OCI-LY3 (cell line): ENCODE results near the gene COL4A1.

Experiments
- H2AFZ ChIP-seq: fragments of 200-600, 300-600 bp; shearing (Covaris generic); 2 replicates; pipeline ENCODE4 v1.6.0; 2014; ENCODE audit warnings: antibody characterized with exemption, low read depth, low read length
- H3K27ac ChIP-seq: fragments of 200-600, 300-600 bp; sonication (generic); 2 replicates; pipeline ENCODE4 v1.5.1; 2014; ENCODE audit warnings: mild to moderate bottlenecking, low read length, moderate library complexity, mixed read lengths
- H3K27me3 ChIP-seq: fragments of 200-600, 300-600 bp; sonication (generic); 2 replicates; pipeline ENCODE4 v1.6.1; 2014; ENCODE audit warnings: low read depth, low read length, mixed read lengths
- H3K36me3 ChIP-seq: fragments of 200-600, 300-600 bp; sonication (generic); replicated peaks from 2 replicates; pipeline ENCODE3; 2014; ENCODE audit warnings: low read depth, low read length, mixed read lengths
- H3K4me1 ChIP-seq: fragments of 300-600, 200-600 bp; sonication (generic); 2 replicates; pipeline ENCODE4 v1.6.1; 2014; ENCODE audit warnings: low read length, mixed read lengths
- H3K4me2 ChIP-seq: fragments of 200-600, 300-600 bp; sonication (generic); 2 replicates; pipeline ENCODE4 v1.6.1; 2014; ENCODE audit warnings: low read length, mixed read lengths
- H3K4me3 ChIP-seq: fragments of 300-600, 200-600 bp; sonication (generic); 2 replicates; pipeline ENCODE4 v1.5.1; 2014; ENCODE audit warnings: antibody characterized with exemption, mild to moderate bottlenecking, low read length, moderate library complexity
- H3K79me2 ChIP-seq: fragments of 300-600, 200-600 bp; shearing (Covaris generic); 2 replicates; pipeline ENCODE4 v1.6.1; 2014; ENCODE audit warnings: mild to moderate bottlenecking, low read length, mixed read lengths
- H3K9ac ChIP-seq: fragments of 300-600, 200-600 bp; shearing (Covaris generic); 2 replicates; pipeline ENCODE4 v1.6.0; 2014; ENCODE audit warnings: mild to moderate bottlenecking, low read length, moderate library complexity
- H3K9me3 ChIP-seq: fragments of 200-600, 300-600 bp; shearing (Covaris generic); 2 replicates; pipeline ENCODE4 v1.6.1; 2014; ENCODE audit warnings: low read length, mixed read lengths; ENCODE audit not compliant: insufficient read depth
- H4K20me1 ChIP-seq: fragments of 200-600, 300-600 bp; sonication (generic); 2 replicates; pipeline ENCODE4 v1.6.1; 2016; ENCODE audit warnings: low read length, mixed read lengths; ENCODE audit not compliant: insufficient read depth
- CTCF ChIP-seq: fragments of 200-600, 300-600 bp; sonication (generic); IDR thresholded peaks from 2 replicates; pipeline ENCODE4 v1.5.1; 2014; ENCODE audit warnings: antibody characterized with exemption, low read length, low read depth
- EZH2phosphoT487 ChIP-seq: fragments of 200-600 bp; shearing (Covaris generic); IDR thresholded peaks from 2 replicates; pipeline ENCODE4 v1.6.1; 2018; ENCODE audit warnings: antibody characterized with exemption, mixed run types, low read depth

Gene COL4A1

GRCh38 chr13:110129076-110129475, 177.9 kb downstream of the COL4A1 start:
- Histone ChIP-seq H3K27me3 (peaks cover 46% of the 10 kb centered on the region), H4K20me1 (no peaks in the 10 kb centered on the region), H2AFZ (no peak overlapping the region), H3K9me3 (no peaks in the 10 kb centered on the region), H3K36me3 (no peaks in the 10 kb centered on the region), H3K4me1 (no peaks in the 10 kb centered on the region), H3K27ac (no peak overlapping the region), H3K4me2 (no peak overlapping the region), H3K9ac (no peak overlapping the region), H3K4me3 (no peak overlapping the region), H3K79me2 (no peaks in the 10 kb centered on the region)
- TF ChIP-seq EZH2phosphoT487: no peak
- TF ChIP-seq CTCF: no peak

- Histone ChIP-seq H3K4me1 (no peaks in the 10 kb centered on the region), H2AFZ (no peak overlapping the region)
These were observed 178.4 kb downstream of the COL4A1 start for GRCh38 chr13:110128546-110128945.

GRCh38 chr13:110127986-110128511, 178.9 kb downstream of the COL4A1 start:
- Histone ChIP-seq H3K27ac (no peak overlapping the region), H3K4me3 (no peak overlapping the region)

More at GRCh38 chr13:110128546-110128945, 178.4 kb downstream of the COL4A1 start:
- no peak overlapping the region for H3K9ac ChIP-seq
- no peaks in the 10 kb centered on the region for H4K20me1 ChIP-seq
- H3K4me3 ChIP-seq: no peak overlapping the region
- H3K27me3 ChIP-seq: peaks cover 48% of the 10 kb centered on the region
- no peak for TF ChIP-seq EZH2phosphoT487
- TF ChIP-seq CTCF: no peak
- H3K27ac ChIP-seq: no peak overlapping the region
- H3K79me2 ChIP-seq: no peaks in the 10 kb centered on the region
- H3K9me3 ChIP-seq: no peaks in the 10 kb centered on the region
- H3K36me3 ChIP-seq: no peaks in the 10 kb centered on the region
- no peak overlapping the region for H3K4me2 ChIP-seq

GRCh38 chr13:110126391-110126961, 180.5 kb downstream of the COL4A1 start:
- Histone ChIP-seq H3K4me1 (no peaks in the 10 kb centered on the region), H3K36me3 (no peaks in the 10 kb centered on the region), H3K27ac (no peak overlapping the region), H4K20me1 (no peaks in the 10 kb centered on the region), H3K9me3 (no peaks in the 10 kb centered on the region), H2AFZ (no peak overlapping the region), H3K9ac (no peak overlapping the region), H3K4me2 (no peak overlapping the region), H3K4me3 (no peak overlapping the region), H3K27me3 (peaks cover 55% of the 10 kb centered on the region), H3K79me2 (no peaks in the 10 kb centered on the region)
- TF ChIP-seq EZH2phosphoT487: no peak
- no peak for TF ChIP-seq CTCF

More at GRCh38 chr13:110127986-110128511, 178.9 kb downstream of the COL4A1 start:
- Histone ChIP-seq H3K9ac (no peak overlapping the region), H4K20me1 (no peaks in the 10 kb centered on the region), H3K4me1 (no peaks in the 10 kb centered on the region), H3K9me3 (no peaks in the 10 kb centered on the region), H3K36me3 (no peaks in the 10 kb centered on the region), H3K27me3 (peaks cover 49% of the 10 kb centered on the region), H3K79me2 (no peaks in the 10 kb centered on the region), H2AFZ (no peak overlapping the region), H3K4me2 (no peak overlapping the region)
- TF ChIP-seq EZH2phosphoT487: no peak
- no peak for TF ChIP-seq CTCF
